Right ventricle myocardium inferior (tissue), 1 donor: ENCODE results near the gene FDX2. TPM values are rescaled to one million over a fixed set of nuclear protein-coding genes. Genes with fewer than 3 reads are reported as not detected.
"Not testable (repeated sequence)": the region's sequence is repeated elsewhere in the genome, so short reads cannot be mapped to it uniquely, and the experiment has no call there.

Experiments used
- ATAC-seq: fragments of 200-7000 bp; cut with Tn5 transposase; one replicate; pipeline ENCODE4 v1.9.1; 2020; ENCODE audit warnings: mild to moderate bottlenecking, moderate library complexity
- DNase-seq: peaks from one replicate; pipeline ENCODE4 v3.0.0; 2021; ENCODE audit errors: missing footprints
- intact Hi-C: fragments of 100-400 bp; cut with DNase I; formaldehyde crosslinking; loops from one replicate; pipeline ENCODE4 v1.11.0; 2022
- total RNA-seq: library from RNA; stranded (reverse); fragmentation: NEBNext Ultra II Directional; extraction: Animal tissue kit (Norgen Biotek cat#: 25700); gene quantifications from one replicate; pipeline ENCODE4 v1.2.1, GENCODE V29; 2021
- donor health status: DM: no; HTN: yes; CAD: no; lungs with severe emphysema.

FDX2 gene
- total RNA-seq, 1 donor from 2014 or later, result 20.1 TPM

DNA sequence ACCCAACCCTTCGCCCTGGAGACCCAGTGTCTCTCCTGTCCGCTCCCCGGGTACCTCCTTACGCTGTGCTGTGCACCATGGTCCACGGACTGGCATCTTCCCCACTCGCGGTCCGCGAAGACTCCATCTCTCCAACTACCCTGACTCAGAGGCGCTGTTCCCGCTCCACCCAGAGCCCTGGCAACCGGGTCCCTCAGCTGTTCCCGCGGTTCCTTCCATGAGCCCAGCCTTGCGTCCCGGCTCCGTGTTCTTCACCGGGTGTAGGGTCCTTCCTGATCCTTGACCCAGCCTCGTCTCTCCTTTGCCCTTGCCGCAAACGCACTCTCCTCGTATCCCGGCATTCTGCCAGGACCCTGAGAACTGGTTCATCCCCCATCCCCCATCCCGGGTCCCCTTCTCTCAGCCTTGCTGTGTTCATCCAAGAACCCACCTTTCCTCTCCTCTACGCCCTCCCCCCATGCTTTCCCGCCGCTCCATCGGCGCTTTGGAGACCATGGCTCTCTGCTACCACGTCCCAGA lies 25.4 kb downstream of the FDX2 start:
- DNase-seq (peak; percentile 55), ATAC-seq (no peak)
- intact Hi-C loops, result no loop called here

DNA sequence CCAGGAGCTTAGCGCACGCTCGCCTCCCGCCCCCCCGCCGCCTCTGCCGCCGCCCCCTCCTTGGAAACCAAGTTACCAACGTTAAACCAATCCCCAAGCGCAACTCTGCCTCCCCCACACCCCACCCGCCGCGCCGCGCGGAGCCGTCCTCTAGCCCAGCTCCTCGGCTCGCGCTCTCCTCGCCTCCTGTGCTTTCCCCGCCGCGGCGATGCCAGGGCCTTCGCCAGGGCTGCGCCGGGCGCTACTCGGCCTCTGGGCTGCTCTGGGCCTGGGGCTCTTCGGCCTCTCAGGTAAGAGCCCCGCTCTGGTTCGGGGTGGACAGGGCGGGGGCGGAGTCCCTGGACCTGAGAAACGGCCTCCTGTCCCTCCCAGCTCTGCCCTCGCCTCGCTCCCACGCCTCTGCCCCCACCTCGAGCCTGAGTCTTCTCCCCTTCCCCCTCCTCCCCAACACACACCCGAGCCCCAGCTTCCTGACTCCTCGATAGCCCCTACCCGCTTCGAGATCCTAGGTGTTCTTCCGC lies 25.9 kb downstream of the FDX2 start, which contains the start of gene ICAM5:
Gene ICAM5, plus strand, starts transcription at position 117 of the 521 bp plus-strand sequence. Its CDS starts 92 bp downstream, at position 209.
- DNase-seq (peak; percentile 65), ATAC-seq (no peak)
- intact Hi-C loops, result no loop called here

DNA sequence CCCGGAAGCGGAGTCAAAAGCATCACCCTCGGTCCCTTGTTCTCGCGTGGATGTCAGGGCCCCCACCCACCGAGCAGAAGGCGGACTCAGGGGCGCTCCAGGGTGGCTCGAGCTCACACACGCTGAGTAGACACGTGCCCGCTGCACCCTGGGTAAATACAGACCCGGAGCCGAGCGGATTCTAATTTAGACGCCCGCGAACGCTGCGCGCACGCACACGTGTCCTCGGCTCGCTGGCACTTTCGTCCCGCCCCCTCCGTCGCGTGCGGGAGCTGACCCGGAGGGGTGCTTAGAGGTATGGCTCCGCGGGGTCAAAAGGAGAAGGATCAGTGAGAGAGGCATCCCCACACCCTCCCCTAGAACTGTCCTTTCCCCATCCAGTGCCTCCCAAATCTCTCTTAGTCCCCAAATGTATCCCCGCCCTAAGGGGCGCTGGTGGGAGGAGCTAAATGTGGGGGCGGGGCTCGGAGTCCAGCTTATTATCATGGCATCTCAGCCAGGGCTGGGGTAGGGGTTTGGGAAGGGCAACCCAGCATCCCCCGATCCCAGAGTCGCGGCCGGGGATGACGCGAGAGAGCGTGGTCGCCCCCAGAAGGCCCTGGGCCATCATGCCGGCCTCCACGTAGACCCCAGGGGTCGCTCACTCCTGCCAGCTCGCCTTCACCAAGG lies 26.5 kb downstream of the FDX2 start:
- intact Hi-C loops, result no loop called here
- ATAC-seq (no peak), DNase-seq (peak; percentile 75)

DNA sequence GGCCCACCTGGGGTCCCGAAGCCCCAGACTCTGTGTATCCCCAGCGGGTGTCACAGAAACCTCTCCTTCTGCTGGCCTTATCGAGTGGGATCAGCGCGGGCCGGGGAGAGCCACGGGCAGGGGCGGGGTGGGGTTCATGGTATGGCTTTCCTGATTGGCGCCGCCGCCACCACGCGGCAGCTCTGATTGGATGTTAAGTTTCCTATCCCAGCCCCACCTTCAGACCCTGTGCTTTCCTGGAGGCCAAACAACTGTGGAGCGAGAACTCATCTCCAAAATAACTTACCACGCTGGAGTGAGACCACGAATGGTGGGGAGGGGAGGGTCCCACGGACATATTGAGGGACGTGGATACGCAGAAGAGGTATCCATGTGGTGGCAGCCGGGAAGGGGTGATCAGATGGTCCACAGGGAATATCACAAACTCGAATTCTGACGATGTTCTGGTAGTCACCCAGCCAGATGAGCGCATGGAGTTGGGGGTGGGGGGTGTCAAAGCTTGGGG lies 27.1 kb downstream of the FDX2 start:
- intact Hi-C loops, result no loop called here
- DNase-seq (peak; percentile 67), ATAC-seq (no peak)

DNA sequence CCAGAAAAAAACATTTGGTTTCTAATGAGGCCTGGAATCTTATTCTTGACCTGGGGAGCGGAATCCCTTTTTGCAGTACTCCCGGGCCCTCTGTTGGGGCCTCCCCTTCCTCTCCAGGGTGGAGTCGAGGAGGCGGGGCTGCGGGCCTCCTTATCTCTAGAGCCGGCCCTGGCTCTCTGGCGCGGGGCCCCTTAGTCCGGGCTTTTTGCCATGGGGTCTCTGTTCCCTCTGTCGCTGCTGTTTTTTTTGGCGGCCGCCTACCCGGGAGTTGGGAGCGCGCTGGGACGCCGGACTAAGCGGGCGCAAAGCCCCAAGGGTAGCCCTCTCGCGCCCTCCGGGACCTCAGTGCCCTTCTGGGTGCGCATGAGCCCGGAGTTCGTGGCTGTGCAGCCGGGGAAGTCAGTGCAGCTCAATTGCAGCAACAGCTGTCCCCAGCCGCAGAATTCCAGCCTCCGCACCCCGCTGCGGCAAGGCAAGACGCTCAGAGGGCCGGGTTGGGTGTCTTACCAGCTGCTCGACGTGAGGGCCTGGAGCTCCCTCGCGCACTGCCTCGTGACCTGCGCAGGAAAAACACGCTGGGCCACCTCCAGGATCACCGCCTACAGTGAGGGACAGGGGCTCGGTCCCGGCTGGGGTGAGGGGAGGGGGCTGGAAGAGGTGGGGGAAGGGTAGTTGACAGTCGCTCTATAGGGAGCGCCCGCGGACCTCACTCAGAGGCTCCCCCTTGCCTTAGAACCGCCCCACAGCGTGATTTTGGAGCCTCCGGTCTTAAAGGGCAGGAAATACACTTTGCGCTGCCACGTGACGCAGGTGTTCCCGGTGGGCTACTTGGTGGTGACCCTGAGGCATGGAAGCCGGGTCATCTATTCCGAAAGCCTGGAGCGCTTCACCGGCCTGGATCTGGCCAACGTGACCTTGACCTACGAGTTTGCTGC lies 28.7 kb downstream of the FDX2 start, which contains the start of gene ICAM4:
Gene ICAM4, plus strand, starts transcription at position 153 of the 935 bp plus-strand sequence. Its CDS starts 58 bp downstream, at position 211.
- intact Hi-C loops, result no loop called here
- DNase-seq (peak; percentile 91), ATAC-seq (peak; percentile 76)

DNA sequence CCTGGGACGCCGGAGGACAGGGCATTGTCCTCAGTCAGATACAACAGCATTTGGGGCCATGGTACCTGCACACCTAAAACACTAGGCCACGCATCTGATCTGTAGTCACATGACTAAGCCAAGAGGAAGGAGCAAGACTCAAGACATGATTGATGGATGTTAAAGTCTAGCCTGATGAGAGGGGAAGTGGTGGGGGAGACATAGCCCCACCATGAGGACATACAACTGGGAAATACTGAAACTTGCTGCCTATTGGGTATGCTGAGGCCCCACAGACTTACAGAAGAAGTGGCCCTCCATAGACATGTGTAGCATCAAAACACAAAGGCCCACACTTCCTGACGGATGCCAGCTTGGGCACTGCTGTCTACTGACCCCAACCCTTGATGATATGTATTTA lies 30.4 kb downstream of the FDX2 start:
- DNase-seq, result peak; percentile 22
- intact Hi-C loops, result no loop called here
- no peak for ATAC-seq

DNA sequence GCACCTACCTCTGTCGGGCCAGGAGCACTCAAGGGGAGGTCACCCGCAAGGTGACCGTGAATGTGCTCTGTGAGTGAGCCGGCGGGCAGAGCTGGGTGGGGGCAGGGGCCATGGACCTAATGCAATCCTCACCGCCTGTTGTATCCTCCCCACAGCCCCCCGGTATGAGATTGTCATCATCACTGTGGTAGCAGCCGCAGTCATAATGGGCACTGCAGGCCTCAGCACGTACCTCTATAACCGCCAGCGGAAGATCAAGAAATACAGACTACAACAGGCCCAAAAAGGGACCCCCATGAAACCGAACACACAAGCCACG lies 30.9 kb downstream of the FDX2 start:
- peak; percentile 23 for DNase-seq
- intact Hi-C loops, result no loop called here
- ATAC-seq, result no peak

DNA sequence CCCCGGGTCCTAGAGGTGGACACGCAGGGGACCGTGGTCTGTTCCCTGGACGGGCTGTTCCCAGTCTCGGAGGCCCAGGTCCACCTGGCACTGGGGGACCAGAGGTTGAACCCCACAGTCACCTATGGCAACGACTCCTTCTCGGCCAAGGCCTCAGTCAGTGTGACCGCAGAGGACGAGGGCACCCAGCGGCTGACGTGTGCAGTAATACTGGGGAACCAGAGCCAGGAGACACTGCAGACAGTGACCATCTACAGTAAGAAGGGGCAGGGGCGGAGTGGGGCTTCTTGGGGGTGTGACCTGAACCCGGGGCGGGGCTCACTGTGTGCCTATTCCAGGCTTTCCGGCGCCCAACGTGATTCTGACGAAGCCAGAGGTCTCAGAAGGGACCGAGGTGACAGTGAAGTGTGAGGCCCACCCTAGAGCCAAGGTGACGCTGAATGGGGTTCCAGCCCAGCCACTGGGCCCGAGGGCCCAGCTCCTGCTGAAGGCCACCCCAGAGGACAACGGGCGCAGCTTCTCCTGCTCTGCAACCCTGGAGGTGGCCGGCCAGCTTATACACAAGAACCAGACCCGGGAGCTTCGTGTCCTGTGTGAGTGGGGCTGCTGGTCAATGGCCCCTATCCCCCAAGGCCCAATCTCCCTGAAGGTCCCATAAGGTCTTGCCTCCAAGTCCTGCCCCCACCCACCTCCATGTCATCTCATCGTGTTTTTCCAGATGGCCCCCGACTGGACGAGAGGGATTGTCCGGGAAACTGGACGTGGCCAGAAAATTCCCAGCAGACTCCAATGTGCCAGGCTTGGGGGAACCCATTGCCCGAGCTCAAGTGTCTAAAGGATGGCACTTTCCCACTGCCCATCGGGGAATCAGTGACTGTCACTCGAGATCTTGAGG lies 31.5 kb downstream of the FDX2 start:
- ATAC-seq (no peak), DNase-seq (peak; percentile 31)
- intact Hi-C loops, result no loop called here

DNA sequence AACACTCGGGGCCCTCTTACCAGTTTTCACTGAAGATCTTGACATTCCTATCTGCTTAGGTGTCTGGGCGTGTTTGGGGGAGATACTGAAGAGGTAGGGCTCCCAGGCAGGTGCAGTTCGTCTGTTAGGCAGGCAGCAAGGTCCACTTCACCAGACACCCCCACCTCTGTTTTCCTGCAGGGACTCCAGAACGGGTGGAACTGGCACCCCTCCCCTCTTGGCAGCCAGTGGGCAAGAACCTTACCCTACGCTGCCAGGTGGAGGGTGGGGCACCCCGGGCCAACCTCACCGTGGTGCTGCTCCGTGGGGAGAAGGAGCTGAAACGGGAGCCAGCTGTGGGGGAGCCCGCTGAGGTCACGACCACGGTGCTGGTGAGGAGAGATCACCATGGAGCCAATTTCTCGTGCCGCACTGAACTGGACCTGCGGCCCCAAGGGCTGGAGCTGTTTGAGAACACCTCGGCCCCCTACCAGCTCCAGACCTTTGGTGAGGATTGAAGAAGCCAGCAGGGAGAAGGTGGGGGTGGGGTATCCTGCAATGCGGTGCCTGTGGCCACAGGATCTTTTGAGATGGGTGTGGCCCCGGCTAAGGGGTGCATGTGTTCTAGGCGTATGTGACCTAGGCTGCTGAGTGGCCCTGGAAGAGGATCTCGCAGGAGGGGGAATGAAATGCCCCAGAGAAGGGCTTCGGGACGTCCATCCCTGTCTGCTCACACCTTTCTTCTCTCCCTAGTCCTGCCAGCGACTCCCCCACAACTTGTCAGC lies 32.3 kb downstream of the FDX2 start:
- intact Hi-C loops, result no loop called here
- ATAC-seq (no peak), DNase-seq (peak; percentile 53)

DNA sequence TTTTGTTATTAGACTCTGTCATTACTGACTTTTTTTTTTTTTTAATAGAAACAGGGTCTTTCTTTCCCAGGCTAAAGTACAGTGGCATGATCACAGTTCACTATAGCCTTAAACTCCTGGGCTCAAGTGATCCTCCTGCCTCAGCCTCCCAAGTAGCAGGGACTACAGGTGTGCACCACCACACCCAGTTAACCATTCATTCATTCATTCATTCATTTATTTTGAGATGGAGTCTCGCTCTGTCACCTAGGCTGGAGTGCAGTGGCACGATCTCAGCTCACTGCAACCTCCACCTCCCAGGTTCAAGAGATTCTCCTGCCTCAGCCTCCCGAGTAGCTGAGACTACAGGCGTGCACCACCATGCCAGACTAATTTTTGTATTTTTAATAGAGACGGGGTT lies 33.8 kb downstream of the FDX2 start:
- ATAC-seq, intact Hi-C loops, DNase-seq: not testable (repeated sequence)

DNA sequence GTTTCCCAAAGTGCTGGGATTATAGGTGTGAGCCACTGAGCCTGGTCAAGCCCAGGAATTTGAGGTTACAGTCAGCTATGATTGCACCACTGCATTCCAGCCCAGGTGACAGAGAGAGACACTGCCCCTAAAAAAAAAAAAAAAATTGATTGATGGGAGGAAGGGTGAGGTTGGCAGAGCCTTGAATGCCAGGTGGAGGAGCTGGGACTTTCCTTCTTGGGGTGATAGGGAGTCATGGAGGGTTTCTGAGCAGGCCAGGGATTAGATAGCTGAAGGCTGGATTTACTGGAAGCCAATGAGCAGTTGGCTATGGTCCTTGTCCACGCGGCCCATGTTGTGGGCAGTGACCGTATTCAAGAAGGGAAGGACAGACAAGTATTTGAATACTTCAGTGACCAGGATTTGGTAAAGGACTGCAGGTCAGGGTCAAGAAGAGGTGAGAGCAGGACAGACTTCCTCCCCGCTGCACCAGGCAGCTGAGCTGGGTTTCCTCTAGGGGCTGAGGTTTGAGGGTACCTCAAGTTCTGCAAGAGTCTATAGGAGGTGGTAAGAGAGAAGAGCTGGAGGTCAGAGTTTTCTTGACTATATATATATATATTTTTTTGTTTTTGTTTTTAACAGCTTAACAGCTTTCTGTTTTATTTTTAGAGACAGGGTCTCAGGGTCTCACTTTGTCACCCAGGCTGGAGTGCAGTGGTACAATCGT lies 35.9 kb downstream of the FDX2 start:
- ATAC-seq (no peak), DNase-seq (peak; percentile 32)
- intact Hi-C loops, result no loop called here

DNA sequence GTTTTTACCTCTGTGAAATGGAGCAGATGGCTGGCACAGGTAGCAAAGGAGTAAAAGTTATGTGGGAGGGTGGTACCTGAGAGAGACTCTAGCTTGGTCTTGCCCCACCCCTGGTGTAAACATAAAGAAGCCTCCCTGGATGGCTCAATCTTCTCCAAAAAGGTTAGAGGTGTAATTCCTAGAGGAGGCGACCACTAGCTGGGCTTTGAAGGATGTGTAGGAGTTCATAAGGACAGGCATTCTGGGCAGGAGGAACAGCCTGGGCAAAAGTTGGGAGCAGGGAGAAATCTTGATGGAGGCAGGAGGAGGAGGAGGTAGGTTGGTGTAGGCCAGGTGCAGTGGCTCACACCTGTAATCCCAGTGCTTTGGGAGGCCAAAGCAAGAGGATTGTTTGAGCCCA lies 36.9 kb downstream of the FDX2 start:
- intact Hi-C loops, result no loop called here
- no peak for ATAC-seq
- DNase-seq, result no peak

DNA sequence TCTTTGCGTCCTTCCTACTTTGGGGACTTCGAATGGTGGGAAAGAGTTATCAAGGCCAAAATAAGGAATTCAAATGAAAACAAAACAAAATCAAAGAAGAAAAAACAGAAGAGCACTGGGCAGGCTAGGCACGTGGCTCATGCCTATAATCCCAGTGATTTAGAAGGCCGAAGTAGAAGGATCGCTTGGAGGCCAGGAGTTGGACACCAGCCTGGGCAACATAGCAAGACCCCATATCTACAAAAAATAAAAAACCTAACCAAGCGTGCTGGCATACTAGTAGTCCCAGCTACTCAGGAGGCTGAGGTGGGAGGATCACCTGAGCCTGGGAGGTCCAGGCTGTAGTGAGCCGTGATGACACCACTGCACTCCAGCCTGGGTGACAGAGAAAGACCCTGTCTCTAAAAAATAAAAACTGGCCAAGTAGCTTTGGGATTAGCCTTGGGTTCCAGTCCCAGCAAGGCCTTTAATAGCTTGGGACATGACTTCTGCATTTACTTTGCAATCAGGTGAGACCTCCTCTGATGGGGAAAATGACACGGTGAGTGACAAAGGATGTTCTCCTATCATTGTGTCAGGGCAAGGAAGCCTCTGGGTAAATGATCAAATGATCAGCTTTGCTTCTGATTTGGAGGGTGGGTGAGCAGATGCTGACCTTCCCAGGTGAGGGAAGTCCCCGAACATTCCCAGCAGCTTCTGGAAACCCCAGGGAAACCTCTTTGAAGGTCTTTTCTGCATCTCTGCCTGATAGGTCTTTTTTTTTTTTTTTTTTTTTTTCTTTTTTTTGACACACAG lies 37.8 kb downstream of the FDX2 start:
- DNase-seq, result no peak
- intact Hi-C loops, result no loop called here
- no peak for ATAC-seq

DNA sequence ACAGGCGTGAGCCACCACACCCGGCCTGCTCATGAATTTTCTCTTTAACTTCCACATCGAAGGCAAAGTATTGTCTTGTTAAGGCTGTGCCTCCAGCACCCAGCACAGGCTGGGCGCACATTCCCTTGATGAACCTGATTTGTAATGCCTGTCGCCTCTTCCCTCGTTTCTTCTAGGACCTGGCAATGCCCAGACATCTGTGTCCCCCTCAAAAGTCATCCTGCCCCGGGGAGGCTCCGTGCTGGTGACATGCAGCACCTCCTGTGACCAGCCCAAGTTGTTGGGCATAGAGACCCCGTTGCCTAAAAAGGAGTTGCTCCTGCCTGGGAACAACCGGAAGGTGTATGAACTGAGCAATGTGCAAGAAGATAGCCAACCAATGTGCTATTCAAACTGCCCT lies 41.2 kb downstream of the FDX2 start:
- DNase-seq (peak; percentile 55), ATAC-seq (no peak)
- intact Hi-C loops, result no loop called here

DNA sequence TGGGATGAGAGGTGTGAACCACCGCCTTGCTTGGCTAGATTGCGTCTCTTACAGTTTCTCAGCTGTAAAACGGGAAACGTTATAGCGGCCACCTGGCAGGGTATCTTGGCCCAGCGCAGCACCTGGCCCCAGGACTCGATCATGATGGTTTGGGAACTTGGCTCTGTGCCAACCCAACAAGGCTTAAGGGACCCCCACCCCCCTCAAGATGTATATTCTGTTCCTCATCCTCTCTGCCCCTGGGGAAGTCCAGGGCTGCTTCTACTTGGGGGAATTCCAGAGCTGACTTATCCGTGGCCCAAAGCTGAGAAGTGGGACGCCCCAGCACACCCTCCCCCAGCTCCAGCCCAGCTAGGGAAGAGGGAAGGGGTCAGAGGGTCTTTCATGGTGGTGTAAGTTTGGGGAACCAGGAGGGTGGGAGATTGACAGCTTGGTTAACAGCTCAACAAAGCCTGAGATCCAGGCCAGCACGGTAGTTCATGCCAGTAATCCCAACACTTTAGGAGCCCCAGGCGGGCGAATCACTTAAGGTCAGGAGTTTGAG lies 44.2 kb downstream of the FDX2 start:
- DNase-seq, result peak; percentile 21
- no peak for ATAC-seq
- intact Hi-C loops, result loop anchor here (2.0 kb wide), 1 partner anchor 61 kb away; the partner anchor contains the start of gene RAVER1
